ENCODE results near the gene ARMCX4.

- TF ChIP-seq, protein P1, sequence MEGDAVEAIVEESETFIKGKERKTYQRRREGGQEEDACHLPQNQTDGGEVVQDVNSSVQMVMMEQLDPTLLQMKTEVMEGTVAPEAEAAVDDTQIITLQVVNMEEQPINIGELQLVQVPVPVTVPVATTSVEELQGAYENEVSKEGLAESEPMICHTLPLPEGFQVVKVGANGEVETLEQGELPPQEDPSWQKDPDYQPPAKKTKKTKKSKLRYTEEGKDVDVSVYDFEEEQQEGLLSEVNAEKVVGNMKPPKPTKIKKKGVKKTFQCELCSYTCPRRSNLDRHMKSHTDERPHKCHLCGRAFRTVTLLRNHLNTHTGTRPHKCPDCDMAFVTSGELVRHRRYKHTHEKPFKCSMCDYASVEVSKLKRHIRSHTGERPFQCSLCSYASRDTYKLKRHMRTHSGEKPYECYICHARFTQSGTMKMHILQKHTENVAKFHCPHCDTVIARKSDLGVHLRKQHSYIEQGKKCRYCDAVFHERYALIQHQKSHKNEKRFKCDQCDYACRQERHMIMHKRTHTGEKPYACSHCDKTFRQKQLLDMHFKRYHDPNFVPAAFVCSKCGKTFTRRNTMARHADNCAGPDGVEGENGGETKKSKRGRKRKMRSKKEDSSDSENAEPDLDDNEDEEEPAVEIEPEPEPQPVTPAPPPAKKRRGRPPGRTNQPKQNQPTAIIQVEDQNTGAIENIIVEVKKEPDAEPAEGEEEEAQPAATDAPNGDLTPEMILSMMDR (IDR thresholded peaks at IDR 0.05), result no peak
- no peak for TF ChIP-seq POLR2A (IDR thresholded peaks at IDR 0.05)
Measured at GRCh38 chrX:101460669-101461068, 24.6 kb upstream of the ARMCX4 start.
